Stimulated activated CD4-positive, alpha-beta T cell treated with anti-CD3 and anti-CD28 coated beads, Interleukin-1b, Interleukin-23, amount 100 ng/mL, for 48 hours (primary cell): ENCODE data around the gene SURF1.
"Not testable (repeated sequence)": the region's sequence is repeated elsewhere in the genome, so short reads cannot be mapped to it uniquely, and the experiment has no call there.

ENCODE experiments used
- DNase-seq: peaks from one replicate; pipeline ENCODE4 v3.0.0-alpha.2; 2020

Gene SURF1

DNA sequence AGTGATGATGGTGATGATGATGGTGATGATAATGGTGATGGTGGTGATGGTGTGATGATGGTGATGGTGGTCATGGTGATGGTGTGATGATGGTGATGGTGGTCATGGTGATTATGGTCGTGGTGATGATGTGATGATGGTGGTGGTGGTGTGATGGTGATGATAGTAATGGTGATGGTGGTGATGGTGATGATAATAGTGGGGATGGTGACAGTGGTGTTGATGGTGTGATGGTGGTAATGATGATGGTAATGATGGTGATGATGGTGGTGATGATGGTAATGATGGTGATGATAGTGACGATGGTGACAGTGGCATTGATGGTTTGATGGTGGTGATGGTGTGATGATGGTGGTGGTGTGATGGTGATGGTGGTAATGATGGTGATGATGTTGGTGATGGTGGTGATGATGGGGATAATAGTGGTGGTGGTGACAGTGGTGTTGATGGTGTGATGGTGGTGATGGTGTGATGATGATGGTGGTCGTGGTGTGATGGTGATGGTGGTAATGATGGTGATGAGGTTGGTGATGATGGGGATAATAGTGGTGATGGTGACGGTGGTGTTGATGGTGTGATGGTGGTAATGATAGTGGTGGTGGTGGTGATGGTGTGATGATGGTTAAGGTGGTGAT, 26.3 kb upstream of the SURF1 start:
- DNase-seq = no peak

DNA sequence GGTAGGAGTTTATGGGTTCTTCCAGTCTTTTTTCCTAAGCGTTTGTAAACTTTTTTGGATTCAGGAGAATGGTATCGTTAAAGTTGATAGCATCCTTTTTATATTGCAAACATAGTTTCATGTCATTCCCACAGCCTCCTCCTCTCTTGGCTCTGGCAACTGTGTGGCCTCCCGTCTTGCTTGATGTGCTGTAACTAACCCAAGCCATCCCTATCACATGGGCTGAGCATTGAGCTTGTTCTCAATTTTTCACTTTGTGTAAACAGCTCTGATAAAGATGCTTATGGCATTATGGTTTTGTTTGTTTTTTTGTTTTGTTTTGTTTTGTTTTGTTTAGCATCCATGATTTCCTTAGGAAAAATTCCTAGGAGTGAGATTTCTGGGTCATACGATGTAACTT, 24.4 kb upstream of the SURF1 start:
- DNase-seq = no peak

DNA sequence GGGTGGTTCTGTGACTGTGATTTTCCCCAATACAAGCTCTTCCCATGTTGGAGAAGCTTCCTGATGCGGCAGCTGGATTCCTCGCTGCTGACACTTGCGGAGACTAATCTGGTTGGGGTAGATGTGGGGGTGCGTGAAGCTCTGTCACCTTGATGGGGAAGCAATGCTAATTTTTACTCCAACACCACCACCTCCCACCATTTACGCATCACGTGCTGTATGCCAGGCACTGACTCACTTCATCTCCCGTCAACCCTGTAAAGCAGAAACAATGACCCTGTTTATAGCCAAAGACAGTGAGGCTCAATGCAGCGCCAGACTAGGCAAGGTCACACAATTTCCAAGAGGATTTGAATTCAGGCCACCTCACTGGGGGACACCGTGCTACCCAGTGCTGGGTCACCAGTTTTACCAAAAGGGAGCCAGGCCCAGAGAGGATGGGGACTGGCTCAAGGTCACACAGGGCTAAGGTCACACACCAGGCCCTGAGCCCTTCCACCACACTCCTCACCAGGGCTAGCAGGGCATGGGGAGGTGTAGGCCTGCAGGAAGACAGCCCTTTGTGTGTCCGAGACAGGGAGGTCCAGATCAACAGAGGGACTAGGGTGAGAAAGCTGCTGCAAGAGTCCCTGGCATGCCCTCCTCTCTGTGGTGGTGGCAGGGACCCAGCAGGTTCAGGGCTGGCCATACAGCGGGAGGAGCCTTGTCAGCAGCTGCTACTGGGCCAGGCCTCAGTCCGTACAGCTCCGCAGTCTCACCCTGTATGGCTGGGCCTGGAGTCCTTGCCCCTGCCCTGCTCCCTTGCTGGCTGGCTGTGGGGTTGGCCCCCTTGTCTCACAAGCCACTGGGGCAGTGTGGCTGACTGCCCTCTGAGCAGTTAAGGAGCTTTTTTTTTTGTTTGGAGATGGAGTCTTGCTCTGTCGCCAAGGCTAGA, 23.1 kb upstream of the SURF1 start:
- no peak for DNase-seq

DNA sequence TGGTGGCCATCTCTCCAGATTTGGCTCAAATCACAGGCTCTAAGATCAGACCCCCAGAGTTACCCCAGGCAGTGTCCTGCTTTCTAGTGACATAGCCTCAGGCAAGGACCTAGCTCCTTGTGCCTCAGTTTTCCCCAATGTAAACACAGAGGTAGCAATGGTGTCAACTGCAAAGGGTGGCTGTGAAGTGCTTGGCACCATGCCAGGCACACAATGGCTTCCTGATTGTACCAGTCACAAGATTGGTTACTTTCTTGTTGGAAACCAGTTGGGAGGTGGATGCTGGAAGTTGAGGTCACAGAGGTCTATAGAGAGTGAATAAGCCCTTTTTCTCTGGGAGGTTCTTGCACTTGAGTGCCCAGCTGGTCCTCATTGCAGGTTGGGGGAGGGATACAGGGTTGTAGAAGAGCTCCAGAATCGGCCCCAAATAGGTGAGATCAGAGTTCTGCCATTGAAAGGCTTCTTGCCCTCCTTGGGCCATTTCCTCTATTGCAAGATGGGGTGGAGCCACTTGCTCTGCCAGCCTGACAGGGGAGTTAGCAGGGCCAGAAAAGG, 22.2 kb upstream of the SURF1 start:
- no peak for DNase-seq

DNA sequence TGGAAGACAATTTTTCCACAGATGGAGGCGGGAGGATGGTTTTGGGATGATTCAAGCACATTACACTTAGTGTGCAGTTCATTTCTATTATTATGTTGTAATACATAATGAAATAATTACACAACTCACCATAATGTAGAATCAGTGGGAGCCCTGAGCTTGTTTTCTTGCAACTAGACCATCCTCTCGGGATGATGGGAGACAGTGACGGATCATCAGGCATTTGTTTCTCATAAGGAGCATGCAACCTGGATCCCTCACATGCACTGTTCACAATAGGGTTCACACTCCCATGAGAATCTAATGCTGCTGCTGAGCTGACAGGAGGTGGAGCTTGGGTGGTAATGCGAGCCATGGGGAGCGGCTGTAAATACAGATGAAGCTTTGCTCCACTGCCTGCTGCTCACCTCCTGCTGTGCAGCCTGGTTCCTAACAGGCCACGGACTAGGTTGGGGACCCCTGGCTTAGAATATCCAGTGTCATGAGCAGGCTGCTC, 21.5 kb upstream of the SURF1 start:
- DNase-seq = no peak

DNA sequence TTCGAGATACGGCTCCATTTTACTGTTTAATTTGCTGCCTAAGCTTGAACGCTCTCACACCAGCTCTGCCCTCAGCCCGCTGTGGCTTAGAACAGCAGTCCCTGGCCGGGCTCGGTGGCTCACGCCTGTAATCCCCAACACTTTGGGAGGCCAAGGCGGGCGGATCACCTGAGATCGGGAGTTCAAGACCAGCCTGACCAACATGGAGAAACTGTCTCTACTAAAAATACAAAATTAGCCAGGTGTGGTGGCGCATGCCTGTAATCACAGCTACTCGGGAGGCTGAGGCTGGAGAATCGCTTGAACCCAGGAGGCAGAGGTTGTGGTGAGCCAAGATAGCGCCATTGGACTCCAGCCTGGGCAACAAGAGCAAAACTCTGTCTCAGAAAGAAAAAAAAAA, 21.0 kb upstream of the SURF1 start:
- DNase-seq = not testable (repeated sequence)

DNA sequence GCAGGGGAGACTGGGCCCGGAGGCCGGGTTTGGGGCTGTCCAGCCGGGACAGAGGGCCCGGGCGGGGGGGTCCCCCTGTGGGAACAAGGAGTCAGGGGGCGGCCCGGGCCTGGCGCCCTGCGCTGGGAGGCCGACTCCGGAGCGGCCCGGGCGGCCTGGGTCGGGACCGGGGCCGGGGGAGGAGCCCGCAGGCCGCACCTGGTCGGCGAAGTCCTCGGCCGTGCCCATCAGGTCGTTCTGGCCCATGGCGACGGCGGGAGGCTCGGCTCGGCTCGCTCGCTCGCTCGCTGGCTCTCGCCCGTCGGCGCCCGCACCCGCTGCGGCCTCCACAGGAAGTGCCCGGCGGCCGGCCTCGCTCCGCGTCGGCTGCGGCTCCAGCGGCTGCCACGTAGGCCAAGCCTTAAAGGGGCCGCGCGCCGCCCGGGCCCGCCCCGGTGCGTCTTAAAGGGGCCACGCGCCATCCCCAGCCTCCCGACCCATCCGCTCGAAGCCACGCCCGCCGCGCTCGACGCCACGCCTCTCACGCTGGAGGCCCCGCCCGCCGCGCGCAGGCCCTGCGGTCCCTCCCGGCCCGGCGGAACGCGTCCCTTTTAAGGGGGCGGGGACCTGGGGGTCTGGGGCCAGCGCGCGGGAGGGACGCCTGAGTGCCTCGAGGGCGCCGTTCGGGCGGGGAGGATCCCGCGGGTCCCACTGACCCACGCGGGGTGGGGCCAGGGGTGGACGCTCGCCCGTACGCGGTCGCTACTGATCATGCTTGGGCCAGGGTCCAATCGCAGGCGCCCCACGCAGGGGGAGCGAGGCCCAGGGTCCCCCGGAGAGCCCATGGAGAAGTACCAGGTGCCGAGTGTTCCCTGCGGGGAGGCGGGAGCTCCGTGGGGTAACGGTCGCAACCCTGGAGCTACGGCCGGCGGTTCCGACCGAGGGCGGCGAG, 19.7 kb upstream of the SURF1 start, which contains the start of the genes STKLD1 and SURF4:
Gene STKLD1, plus strand, starts transcription at position 643 of the 931 bp plus-strand sequence. Its CDS starts 108 bp downstream, at position 751.
Gene SURF4, minus strand, starts transcription at position 337 of the 931 bp plus-strand sequence. Its CDS starts 91 bp downstream, at position 246.
- DNase-seq = peak; percentile 95

DNA sequence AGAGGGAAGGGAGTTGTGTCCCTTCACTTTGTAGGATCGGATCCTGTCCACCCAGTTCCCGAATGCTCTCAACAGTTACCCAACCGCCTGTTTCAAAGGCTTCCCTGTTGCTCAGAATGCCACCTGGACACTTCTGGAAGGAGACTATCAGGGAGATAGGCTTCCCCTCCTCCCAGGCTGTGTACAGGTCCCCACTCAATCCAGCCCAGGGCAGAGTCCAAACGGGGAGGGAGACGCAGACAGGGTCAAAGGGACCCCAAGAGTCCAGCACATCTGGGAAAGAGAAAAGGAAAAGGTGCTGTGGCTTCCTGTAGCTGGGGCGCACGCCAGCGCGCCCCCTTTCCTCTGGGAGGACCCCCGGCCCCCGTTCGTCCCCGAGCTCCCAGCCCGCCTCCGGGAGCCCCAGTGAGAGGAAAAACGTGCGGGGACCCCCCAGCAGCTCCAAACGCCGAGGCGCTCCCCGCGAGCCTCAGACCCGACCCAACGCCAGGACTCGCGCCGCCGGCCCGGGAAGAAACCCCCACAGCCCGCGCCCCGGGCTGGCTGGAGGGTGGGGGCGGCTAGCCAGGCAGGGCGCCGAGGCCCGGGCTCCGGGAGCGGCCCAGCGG, 18.9 kb upstream of the SURF1 start:
- DNase-seq = no peak

DNA sequence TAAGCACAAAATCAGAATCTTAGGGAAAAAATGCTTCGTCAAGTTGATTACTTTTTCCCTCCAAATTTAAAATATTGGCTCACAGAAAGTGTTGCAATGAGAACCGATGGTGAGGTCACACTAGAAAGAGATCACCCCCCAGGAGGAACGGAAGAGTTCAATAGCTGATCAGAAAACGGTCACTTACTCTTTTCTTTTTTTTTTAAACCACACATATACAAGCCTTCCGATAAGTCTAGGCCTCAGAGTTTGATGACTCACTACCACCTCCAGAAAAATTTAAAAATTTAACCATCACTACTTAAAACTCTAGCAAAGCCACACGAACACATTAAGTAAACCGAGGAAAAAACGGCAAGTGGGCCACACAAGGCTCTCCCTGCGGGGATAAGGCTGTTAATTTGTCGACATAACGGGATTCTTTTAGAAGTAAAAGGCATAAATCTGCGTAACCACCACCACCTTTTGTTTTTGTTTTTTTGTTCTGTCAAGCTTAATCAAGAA, 18.4 kb upstream of the SURF1 start:
- no peak for DNase-seq

DNA sequence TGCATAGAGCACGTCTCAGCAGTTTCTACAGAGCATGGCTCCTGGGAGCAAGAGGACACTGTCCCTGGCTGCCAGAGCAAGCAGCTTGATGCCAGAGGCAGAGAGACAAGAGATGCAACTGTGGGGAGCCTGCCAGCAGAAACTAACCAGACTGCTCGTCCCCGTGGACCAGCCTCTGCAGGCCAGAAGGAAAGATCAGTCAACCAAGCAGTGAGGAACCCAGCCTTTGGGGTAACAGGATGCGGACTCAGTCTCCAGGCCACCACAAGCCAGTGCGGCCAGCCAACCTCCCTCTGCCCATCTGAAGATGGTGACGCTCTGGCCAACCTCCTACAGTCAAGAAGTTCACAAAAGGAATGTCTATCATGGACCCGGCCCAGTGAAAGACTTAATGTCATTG, 15.9 kb upstream of the SURF1 start:
- DNase-seq = no peak

DNA sequence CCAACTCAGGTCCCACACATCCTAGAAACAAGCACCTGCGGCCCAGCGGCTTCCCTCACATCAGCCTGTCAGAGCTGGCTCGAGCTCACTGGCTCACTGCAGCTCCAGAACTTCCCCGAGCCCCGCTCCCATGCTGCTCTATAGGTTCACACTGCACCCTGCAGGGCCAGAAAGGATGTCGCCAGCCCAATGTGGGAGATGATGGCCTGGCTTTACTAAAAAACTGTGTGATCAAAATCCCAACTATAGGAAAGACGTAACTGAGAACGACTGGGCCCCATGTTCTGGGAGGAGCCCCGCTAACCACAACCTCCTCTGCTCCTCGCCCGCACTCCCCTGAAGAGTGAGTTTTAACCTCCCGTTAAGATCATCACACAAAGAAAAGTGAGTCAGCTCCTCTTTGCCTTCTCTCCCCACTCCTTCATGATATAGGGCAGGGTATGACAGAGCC, 15.0 kb upstream of the SURF1 start:
- DNase-seq = peak; percentile 88

DNA sequence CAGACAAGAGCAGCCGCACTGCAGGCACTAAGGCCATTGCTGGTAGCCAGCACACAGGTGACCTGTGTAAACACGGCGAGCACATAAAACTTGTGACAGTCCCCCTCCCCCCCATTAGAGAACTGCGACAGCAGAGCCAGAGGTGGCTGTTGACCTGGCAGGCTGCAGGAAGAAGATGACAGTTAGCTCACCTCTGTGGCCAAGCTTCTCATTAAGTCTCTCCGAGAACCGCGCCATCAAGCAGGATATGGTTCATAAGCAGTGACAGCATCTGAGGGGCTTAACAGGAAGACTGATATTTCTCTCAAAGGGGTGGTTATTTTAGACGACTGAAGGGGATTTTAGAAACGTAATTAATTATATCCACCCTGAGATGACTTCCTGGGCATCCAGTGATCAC, 14.4 kb upstream of the SURF1 start:
- no peak for DNase-seq

DNA sequence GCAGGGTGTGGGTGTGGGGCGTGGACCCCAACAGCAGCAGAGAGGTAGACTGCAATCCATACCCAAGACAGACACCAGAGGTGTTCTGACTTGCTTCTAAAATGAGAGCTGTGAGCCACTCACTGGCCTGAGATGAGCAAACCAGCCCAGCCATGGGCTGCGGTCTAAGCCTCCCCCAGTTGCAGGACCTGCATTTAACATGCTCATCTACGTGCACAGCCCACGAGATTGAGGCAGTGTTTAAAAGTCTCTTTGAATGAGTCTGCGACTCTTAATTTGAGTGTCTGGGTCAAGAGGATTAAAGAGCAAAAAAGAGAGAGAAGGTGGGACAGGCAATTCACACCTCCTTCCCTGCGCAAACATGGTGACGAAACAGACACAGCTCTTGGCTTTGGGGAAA, 13.6 kb upstream of the SURF1 start:
- no peak for DNase-seq

DNA sequence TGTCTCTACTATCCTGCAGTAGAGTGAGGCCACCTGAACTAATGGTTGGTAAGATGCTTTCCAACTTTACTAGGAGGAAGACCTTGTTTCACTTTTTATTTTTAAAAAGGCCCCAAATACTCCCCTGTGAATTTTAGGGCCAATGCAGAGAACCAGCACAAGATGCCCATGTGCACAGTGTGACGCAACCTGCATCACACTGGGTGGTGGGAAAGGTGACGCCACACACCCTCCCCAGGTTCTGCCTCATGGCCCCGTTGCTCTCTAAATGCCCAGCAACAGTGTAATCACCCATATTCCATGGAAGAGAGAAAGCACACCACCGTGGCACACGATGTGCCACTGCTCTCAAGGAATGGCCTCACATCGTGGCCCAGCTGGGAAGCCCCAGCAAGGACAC, 13.1 kb upstream of the SURF1 start:
- DNase-seq = no peak

DNA sequence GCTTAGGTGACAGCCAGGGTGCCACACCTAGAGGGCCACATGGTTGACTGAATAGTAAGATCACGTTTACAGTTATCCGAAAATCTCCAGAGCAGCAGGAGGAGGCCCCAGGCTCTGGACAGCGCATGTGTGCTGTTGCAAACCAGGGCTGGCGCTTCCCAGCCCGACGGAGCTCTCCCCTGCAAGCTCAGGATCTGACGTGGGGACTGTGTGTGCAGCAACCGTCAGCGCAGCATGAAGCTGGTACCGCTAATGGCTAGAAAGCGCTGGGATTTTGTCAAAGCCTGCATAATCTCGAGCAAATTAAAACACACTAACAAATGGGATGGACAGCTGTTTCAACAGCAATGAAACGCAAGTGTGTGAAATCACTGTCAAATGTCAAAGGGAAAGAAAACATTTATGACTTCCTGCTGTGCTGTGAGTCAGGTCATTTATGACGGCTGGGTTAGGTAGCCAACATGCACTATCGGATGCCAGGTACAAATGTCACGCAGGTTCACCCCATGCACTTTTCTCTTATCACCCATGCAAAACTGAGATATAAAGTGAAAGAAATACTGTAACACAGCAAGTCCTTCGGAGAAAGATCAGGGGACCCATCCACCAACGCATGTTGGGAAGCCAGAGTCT, 12.1 kb upstream of the SURF1 start:
- DNase-seq = no peak

DNA sequence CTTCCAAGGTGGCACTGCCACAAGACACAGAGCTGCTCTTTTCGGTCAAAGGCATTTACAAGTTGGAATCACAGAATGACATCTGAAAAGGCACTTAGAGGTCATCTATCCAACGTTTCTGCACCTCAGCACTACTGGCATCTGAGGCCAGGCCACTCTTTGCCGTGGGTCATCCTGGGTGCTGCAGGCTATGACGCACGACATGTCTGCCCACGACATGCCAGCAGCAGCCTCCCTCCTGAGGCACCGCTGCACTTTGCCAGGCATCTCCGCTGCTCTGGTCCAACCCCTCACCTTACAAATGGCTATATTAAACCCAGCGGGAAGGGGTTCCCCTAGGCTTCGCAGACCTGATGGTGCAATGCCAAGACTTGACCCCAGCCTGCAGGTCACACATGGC, 11.5 kb upstream of the SURF1 start:
- DNase-seq = no peak

DNA sequence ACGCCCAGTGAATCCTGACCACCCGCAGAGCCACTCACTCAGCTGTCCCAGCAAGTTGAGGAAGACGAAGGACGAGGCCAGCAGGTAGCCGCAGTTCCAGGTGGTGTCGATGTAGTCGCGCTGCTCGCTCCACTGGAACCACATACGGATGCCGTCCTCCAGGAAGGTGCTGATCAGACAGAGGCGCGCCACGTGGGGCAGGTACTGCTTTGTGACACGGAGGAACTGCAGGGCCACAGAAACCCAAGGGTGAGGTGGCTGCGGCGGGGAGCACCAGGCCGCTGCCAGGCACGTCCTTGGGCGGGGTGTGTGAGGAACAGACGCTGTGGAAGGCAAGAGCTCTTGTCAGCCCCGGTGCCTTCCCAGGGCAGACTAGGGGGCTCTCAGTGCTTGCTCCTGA, 10.9 kb upstream of the SURF1 start:
- no peak for DNase-seq

DNA sequence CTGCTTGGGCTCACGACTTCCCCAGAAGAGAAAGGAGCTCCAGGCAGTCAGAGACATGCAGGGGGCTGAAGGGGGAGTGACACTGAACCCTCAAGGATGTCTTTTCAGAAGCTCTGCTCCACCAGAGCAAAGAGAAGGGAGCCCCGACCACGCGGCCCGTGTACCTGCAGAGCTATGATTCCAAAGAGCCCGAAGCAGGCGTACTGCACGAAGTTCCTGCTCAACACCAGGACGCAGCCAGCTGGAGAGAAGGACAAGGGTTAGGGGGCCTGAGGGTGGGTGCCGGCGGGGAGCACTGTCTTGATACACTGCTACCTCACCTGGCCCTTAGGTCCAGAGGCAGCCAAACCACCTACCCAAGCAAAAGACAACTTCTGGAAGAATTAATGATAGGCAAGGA, 10.1 kb upstream of the SURF1 start:
- no peak for DNase-seq

DNA sequence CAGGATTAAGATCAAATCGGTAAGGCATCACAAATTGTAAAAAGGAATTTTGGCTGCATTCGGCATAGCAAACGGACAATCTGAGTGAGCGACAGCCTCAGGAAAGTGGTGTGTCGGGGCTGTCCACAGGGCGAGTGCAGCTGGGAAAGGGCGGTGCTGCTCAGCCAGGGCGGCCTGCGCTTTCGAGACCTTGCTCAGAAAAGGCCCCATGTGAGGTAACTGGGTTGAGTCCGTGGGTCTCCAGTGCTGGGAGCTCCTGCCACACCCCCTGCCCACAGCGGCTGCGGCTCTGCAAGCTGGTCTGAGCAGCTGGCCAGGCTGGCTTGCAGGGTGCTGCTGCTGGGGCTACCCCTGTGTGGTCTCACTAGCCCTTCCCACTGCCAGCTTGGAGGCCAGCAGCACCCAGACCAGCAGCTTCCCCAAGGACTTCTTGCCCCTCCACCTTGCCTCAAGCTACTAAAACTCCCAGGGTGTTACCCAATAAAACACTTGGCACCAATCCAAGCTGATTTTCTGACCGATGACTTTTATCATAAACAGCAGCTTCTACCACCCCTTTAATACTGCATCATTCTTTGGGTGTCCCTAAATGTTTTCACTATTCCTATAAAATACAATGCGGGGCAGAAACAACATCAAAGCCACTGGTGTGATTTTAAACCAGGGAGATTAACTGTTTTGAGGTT, 6.2 kb upstream of the SURF1 start:
- no peak for DNase-seq

DNA sequence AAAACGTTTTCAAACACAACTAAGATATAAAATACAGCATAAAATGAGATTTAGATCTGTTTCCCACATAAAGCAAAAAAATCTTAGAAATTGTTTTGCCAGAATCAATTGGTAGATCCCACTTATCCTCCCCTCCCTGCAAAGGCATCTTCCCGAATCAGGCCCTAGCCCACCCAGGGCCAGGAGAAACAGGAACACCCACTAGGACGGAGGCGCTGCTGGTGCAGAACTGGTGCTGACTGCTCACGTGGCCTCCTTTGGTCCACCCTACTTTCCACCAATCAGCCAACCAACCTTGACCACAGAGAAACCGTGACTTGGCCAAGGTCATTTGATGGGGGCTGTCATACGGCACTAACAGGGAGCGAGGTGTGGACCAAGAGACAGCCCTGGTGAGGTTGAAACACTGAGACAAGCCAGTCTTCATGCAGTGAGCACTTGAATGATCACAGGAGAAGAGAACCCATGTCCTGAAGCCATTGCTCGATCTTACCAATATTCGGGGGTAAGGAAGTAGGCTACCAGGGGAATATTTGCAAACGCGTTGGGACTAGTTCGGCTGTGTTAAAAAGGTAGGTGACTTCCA, 5.3 kb upstream of the SURF1 start:
- no peak for DNase-seq
